ENCODE measurements around the gene EPHB1.

DNA sequence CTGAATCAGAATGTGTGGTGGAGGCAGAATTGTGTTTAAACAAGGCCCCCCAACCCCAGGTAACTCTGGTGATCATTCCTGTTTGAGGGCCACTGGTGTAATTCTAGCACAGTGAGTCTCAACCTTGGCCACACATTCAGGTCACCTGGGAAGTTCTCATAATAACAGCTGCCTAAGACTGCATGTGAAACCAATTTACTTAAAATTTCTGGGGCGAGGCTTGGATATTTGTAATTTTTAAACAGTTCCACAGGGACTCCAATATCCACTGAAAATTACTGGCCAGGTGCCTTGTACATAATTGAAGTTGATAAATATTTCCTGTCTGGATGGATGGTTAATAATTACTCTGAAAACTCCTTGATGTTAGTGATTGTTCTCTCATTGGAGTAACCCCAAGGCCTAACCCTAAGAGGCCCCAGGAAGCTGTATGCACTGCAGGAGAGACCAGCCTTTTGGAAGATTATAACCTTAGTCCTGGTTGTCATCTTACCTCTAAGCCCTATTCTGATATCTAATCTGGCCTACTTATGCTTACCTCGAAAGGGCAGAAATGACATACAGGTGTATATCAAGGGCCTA is 25.7 kb upstream of the EPHB1 start:
- TF ChIP-seq ARNTL (CRISPR knock-in tag; IDR thresholded peaks at IDR 0.05; ENCODE audit: borderline replicate concordance, low read depth) (no peak), ZNF565 (CRISPR knock-in tag; conservative IDR thresholded peaks at IDR 0.05; ENCODE audit: low read depth) (no peak), SNAI2 (CRISPR knock-in tag; IDR thresholded peaks at IDR 0.05) (no peak), ZNF8 (CRISPR knock-in tag; IDR thresholded peaks at IDR 0.05) (no peak), BACH2 (CRISPR knock-in tag; IDR thresholded peaks at IDR 0.05; ENCODE audit: borderline replicate concordance) (no peak), ESRRG (CRISPR knock-in tag; IDR thresholded peaks at IDR 0.05) (no peak), ZFP30 (CRISPR knock-in tag; IDR thresholded peaks at IDR 0.05) (no peak), TCF4 (CRISPR knock-in tag; IDR thresholded peaks at IDR 0.05; ENCODE audit: borderline replicate concordance) (no peak)
- TF ChIP-seq, protein P1, sequence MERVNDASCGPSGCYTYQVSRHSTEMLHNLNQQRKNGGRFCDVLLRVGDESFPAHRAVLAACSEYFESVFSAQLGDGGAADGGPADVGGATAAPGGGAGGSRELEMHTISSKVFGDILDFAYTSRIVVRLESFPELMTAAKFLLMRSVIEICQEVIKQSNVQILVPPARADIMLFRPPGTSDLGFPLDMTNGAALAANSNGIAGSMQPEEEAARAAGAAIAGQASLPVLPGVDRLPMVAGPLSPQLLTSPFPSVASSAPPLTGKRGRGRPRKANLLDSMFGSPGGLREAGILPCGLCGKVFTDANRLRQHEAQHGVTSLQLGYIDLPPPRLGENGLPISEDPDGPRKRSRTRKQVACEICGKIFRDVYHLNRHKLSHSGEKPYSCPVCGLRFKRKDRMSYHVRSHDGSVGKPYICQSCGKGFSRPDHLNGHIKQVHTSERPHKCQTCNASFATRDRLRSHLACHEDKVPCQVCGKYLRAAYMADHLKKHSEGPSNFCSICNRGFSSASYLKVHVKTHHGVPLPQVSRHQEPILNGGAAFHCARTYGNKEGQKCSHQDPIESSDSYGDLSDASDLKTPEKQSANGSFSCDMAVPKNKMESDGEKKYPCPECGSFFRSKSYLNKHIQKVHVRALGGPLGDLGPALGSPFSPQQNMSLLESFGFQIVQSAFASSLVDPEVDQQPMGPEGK (CRISPR knock-in tag; IDR thresholded peaks at IDR 0.05; ENCODE audit: borderline replicate concordance): no peak

Measured in SK-N-SH treated with all-trans-retinoic acid at 6 μM for 48 hours (cell line).